NOMO-1 (cell line): ENCODE data around the gene SLC39A11.
A peak's percentile ranks its signal among the peaks of the same experiment; 100 is the strongest.

Source experiments
- DNase-seq, 2 experiments: peaks; one replicate each; lab custom pipeline; 2025; ENCODE audit not compliant: unreplicated experiment in 2 of 2; lab: John Stamatoyannopoulos, UW

Gene SLC39A11

DNA sequence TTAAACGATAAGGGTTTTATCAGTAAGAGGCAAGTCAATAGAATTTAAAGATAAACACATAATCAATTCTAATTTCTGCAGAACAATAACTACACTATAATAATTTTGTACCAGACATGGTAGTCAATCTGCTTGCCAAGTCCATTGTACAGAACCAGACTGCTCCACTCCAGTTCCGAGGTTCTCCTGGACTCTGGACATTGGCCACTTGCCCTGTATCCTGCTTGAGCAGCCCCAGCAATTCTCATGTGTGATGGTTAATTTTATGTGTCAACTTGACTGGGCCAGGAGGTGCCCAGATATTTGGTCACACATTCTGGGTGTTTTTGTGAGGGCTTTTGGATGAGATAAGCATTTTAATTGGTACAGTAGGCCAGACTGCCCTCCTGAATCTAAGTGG lies 384.6 kb downstream of the SLC39A11 start:
- DNase-seq, result no peak

DNA sequence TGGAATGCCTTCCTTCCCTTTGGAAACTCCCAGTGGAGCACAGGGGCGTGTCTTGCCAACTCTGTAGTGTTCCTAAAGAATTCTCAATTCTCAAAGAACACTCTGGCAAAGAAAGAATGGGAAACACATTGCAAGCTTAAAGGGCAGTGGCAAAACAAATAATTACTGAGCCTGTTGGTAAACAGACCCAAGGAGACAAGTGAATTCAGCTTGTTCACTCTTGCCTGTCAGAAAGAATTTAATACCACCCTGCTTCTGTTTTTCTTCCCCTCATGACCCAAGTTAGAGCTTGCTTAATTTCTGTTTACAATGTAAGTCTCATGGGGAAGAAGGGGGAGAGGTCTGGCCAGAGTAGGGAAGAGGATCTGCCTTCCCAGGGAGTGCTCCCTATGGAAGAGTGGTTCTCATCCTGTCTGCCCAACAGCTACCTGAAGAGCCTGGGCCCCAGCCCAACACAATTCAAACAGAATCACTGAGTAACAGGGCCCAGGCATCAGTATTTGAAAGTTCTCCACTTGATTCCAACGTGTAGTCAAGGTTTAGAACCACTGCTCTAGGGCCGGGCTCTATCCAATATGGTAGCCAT lies 386.0 kb downstream of the SLC39A11 start:
- no peak for DNase-seq

DNA sequence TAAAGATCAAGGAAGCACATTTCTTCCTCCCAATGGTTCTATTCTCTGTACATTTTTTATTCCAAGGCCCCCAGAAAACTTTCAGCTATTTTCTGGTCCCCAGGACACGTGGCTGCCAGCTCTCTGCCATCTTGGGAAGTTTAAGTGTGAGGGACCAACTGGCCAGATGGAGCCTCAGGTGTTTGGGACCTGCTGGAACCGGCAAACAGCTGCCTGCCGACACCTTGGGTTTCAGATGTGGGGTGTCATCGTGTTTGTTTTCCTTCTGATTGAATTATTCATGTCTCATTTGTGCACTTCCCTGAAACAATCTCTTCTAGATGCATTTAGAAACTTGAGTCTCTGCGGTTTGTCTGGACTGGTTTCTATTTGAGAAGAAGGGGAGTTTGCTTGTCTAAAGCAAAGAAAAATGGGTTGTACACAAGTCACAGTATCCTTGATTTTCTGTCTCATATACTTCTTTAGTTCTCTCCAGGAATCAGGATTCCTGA lies 386.5 kb downstream of the SLC39A11 start:
- DNase-seq, result no peak

GRCh38 chr17:72702998-72703397 lies 389.5 kb downstream of the SLC39A11 start:
- no peak for DNase-seq

GRCh38 chr17:72702136-72702735 lies 390.3 kb downstream of the SLC39A11 start:
- no peak for DNase-seq

DNA sequence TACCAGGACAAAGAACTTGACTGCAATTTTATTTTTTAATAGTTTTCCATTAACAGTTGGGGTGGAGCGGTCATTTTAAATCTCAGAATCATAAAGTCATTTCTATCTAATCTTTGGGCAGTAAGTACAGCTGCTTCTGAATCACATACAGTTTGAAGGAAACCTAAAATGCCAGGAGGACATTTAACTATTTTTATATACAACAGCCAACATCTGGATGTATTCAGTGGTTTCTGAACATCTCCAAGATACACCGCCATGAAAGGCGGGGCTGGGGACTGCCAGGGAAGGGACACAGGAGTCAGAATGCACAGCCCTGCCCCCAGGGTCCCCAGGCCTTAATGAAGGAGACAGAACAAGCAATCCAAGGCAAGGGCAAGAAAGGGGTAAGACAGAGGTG lies 392.3 kb downstream of the SLC39A11 start:
- no peak for DNase-seq

DNA sequence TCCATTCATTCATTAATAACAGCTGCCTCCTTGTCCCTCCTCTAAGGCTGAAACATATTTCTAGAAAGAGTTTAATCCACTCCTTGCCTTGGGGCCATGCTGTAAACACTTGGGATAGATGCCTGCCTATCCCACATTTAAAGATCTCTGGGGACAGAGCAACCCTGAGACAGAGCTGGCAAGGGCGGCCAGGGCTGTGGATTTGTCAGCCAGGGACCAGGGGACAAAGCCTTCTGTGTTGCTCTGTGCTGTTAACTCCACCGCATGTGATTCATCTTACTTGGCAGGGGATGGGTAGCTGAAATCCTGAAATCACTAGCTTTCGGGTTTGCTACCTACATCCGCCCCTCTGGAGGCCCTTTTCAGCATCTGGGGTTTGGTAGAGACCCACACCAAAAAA lies 392.9 kb downstream of the SLC39A11 start:
- DNase-seq, result no peak

DNA sequence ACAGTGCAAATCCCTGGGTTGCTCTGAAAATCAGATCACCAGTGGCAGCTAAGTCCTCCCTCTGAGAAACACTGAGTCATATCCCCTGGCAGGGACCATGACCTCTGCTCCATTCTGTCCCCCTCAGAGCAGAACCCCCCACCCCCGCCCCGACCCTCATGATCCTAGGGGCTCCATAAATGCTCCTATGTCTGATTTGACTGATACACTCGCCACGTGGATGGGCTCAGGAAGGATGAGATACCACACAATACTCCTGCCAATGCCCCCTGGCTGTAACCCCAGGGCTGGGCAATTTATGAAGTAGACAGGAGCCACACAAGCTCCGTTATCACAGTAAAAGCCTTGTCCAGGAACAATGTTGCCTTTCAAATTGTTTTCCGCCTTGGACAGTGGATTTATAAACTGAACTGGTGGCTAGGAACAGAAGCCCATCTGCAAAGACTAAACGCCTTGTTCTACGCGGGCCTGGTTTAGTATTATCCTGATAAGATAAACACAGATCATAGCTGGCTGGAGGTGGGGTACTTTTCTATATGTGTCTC lies 394.8 kb downstream of the SLC39A11 start:
- DNase-seq, result no peak

- no peak for DNase-seq
Observed at GRCh38 chr17:72696721-72697120, 395.8 kb downstream of the SLC39A11 start.

GRCh38 chr17:72696156-72696555 lies 396.3 kb downstream of the SLC39A11 start:
- no peak for DNase-seq

- no peak for DNase-seq
Observed at GRCh38 chr17:72693956-72694355, 398.5 kb downstream of the SLC39A11 start.

- no peak for DNase-seq
Observed at GRCh38 chr17:72693151-72693878, 399.2 kb downstream of the SLC39A11 start.

DNA sequence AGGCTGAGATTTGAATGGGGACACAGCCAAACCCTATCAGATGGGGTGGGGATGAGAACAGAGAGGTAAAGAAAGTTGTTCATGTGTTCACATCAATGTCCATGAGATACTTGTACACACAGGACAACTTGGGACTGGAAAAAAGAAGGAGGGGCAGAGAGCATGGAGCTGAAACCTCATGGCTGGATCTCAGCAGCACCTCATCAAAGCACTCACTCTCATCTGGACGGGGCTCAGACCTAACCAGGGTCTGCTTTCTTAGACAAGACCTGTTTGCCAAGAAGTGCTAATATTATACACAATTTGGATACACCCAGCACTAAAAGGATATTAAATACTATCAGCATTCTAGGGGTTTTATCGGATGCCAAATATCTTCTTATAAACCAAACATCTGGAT lies 399.8 kb downstream of the SLC39A11 start:
- no peak for DNase-seq

- DNase-seq, result no peak
Observed at GRCh38 chr17:72691586-72691985, 400.9 kb downstream of the SLC39A11 start.

GRCh38 chr17:72691017-72691416 lies 401.5 kb downstream of the SLC39A11 start:
- DNase-seq, result no peak

DNA sequence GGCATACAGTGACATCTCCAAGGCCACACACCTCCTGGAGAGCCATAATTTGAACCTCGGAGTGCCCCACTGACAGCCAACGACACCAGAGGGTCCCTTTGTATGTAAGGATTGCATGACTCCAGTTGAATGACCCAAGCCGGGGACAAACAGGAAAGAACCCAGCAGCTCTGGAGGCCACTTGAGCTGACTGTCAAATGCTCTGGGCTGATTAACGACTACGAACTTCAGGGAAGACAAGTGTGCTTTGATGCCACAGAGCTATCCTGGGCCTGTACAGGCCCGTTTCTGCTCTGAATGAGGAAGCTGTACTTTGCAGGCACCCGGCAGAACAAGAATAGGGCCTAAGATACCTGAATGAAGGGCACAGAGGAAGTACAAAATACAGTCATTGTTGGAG lies 404.6 kb downstream of the SLC39A11 start:
- peak; percentile 90 to 92 for DNase-seq

GRCh38 chr17:72684405-72685020 lies 408.0 kb downstream of the SLC39A11 start:
- no peak for DNase-seq

DNA sequence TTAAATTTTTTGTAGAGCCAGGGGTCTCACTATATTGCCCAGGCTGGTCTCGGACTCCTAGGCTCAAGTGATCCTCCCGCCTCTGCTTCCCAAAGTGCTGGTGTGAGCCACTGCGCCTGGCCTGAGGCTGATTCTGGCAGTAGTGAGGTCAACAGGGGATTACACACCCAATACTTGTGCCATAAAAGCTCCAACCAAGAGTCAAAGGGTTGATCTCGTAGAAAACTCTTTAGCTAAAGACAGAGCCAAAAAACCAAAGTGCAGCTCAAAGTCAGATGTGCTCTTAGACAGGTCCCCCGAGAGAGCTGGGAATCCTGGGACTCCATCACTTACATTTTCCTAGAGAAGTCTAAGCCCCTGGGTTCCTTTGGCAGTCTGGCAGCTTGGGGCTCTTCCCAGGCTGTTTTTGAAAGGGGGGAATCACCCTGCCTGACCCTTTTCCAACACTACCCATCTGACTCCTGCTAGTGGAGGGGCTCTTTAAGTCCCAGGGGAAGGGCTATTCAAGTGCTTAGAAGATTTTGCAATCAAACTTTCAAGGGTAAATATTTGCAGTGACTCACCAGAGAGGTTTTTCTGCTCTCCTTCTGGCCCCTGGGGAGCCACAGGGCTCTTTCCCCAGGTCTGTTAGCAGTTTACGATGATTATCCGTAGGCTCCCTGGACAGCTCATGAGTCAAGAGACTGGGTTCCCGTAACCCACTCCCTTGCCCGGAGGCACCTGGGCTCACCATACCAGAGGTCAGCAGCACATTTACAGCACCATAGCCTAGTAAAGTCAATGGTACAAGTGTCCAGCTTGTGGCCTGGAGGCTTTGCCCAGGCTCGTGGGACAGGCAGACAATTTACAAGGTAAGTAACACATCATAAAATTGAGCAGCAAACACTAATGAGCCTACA lies 408.7 kb downstream of the SLC39A11 start:
- DNase-seq, result peak; percentile 20 to 55

DNA sequence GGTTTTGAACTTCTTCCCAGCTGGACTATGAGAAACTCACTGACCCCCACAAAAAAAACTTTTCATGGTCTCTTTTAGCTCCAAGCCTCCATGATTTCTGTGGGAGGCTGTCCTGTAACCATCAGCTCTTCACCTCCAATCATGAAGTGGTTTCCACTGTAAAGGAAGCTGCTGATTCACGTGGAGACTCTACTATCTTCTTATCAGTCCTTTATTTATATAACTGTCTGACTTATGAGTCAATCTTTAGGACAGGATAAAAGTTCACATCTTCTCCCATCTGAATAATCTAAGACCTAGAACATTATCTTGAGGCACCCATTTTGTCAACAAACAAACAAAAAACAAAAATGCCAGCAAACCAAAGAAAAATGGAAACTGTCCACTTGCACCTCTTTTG lies 409.9 kb downstream of the SLC39A11 start:
- DNase-seq, result no peak

GRCh38 chr17:72681844-72682243 lies 410.6 kb downstream of the SLC39A11 start:
- no peak for DNase-seq
